WTC11 (cell line): ENCODE data around the gene CELSR1. TPM values are rescaled to one million over a fixed set of nuclear protein-coding genes. Genes with fewer than 3 reads are reported as not detected.

Experiments
- ATAC-seq: fragments of 200-7000 bp; cut with Tn5 transposase; 2 replicates; pipeline ENCODE4 v1.10.0; 2021; ENCODE audit warnings: mild to moderate bottlenecking, moderate library complexity
- CTCF ChIA-PET: fragments of 300-600 bp; sonication (Branson Sonifier 250); formaldehyde crosslinking; loops from one replicate; lab custom pipeline; 2021; ENCODE audit warnings: antibody characterized with exemption; lab: Charles Lee
- POLR2A ChIA-PET: fragments of 350-600 bp; sonication (Branson Sonifier 250); formaldehyde crosslinking; loops from one replicate; lab custom pipeline; 2021; ENCODE audit warnings: antibody characterized with exemption; lab: Charles Lee
- DNase-seq: peaks from one replicate; pipeline ENCODE4 v3.0.0; 2021; ENCODE audit warnings: low spot score
- H3K27ac Mint-ChIP-seq: 2 replicates; pipeline ENCODE4 v1.8.0; 2021; ENCODE audit warnings: mixed read lengths
- H3K27me3 Mint-ChIP-seq: 2 replicates; pipeline ENCODE4 v1.8.0; 2021; ENCODE audit warnings: low read depth, mild to moderate bottlenecking, moderate library complexity, mixed read lengths
- H3K36me3 Mint-ChIP-seq: 2 replicates; pipeline ENCODE4 v1.8.0; 2021; ENCODE audit warnings: mixed read lengths
- H3K4me1 Mint-ChIP-seq: 2 replicates; pipeline ENCODE4 v1.8.0; 2022; ENCODE audit warnings: mixed read lengths
- H3K4me3 Mint-ChIP-seq: 2 replicates; pipeline ENCODE4 v1.8.0; 2021; ENCODE audit warnings: mild to moderate bottlenecking, moderate library complexity, mixed read lengths
- H3K9me3 Mint-ChIP-seq: 2 replicates; pipeline ENCODE4 v1.8.0; 2021; ENCODE audit warnings: mixed read lengths
- ATF6 ChIP-seq: sonication (generic); formaldehyde crosslinking; IDR thresholded peaks from 2 replicates; pipeline ENCODE4 v1.8.1; 2023; ENCODE audit warnings: mild to moderate bottlenecking, missing genetic modification reagents
- ELF4 ChIP-seq: sonication (generic); formaldehyde crosslinking; IDR thresholded peaks from 2 replicates; pipeline ENCODE4 v1.8.1; 2022; ENCODE audit warnings: low read depth, mild to moderate bottlenecking, moderate library complexity, missing genetic modification reagents
- ERG ChIP-seq: fragments of 250-450 bp; sonication (Bioruptor Pico); IDR thresholded peaks from 2 replicates; pipeline ENCODE4 v1.8.0; 2021; ENCODE audit warnings: mild to moderate bottlenecking
- FOXJ3 ChIP-seq: sonication (generic); formaldehyde crosslinking; IDR thresholded peaks from 2 replicates; pipeline ENCODE4 v1.9.0; 2021; ENCODE audit warnings: missing genetic modification reagents, mild to moderate bottlenecking, borderline replicate concordance
- FOXP1 ChIP-seq: sonication (generic); formaldehyde crosslinking; IDR thresholded peaks from 2 replicates; pipeline ENCODE4 v1.8.0; 2022; ENCODE audit warnings: missing genetic modification reagents, mild to moderate bottlenecking, moderate library complexity, borderline replicate concordance
- NFE2L1 ChIP-seq: sonication (generic); formaldehyde crosslinking; IDR thresholded peaks from 2 replicates; pipeline ENCODE4 v1.8.1; 2023; ENCODE audit warnings: missing genetic modification reagents
- RELA ChIP-seq: sonication (generic); formaldehyde crosslinking; IDR thresholded peaks from 2 replicates; pipeline ENCODE4 v1.8.1; 2022; ENCODE audit warnings: missing genetic modification reagents, mild to moderate bottlenecking, borderline replicate concordance
- TCF7 ChIP-seq: sonication (generic); formaldehyde crosslinking; IDR thresholded peaks from 2 replicates; pipeline ENCODE4 v1.8.0; 2022; ENCODE audit warnings: mild to moderate bottlenecking, low read depth, missing genetic modification reagents, moderate library complexity
- TEAD4 ChIP-seq: sonication (generic); formaldehyde crosslinking; IDR thresholded peaks from 2 replicates; pipeline ENCODE4 v1.8.0; 2022; ENCODE audit warnings: mild to moderate bottlenecking, missing genetic modification reagents
- ZNF423 ChIP-seq: fragments of 250-450 bp; sonication (Bioruptor Pico); IDR thresholded peaks from 2 replicates; pipeline ENCODE4 v2.1.2; 2022; ENCODE audit warnings: mild to moderate bottlenecking, moderate library complexity
- ZNF671 ChIP-seq: fragments of 250-450 bp; sonication (Bioruptor Pico); IDR thresholded peaks from 2 replicates; pipeline ENCODE4 v1.8.0; 2021; ENCODE audit warnings: mild to moderate bottlenecking
- ZSCAN18 ChIP-seq: fragments of 250-450 bp; sonication (Bioruptor Pico); IDR thresholded peaks from 2 replicates; pipeline ENCODE4 v2.1.2; 2022; ENCODE audit warnings: mild to moderate bottlenecking, moderate library complexity
- total RNA-seq: library from RNA; stranded (reverse); gene quantifications from 3 replicates; pipeline ENCODE4 v1.2.3, GENCODE V29; 2021
- TF ChIP-seq, protein P1 (sequence below): sonication (generic); formaldehyde crosslinking; IDR thresholded peaks from 2 replicates; pipeline ENCODE4 v1.8.1; 2023; ENCODE audit warnings: mild to moderate bottlenecking, missing genetic modification reagents, borderline replicate concordance
- TF ChIP-seq, protein P2 (sequence below): sonication (generic); formaldehyde crosslinking; IDR thresholded peaks from 2 replicates; pipeline ENCODE4 v1.8.0; 2022; ENCODE audit warnings: mild to moderate bottlenecking, missing genetic modification reagents
- TF ChIP-seq, protein P3 (sequence below): fragments of 250-450 bp; sonication (Bioruptor Pico); conservative IDR thresholded peaks from 2 replicates; pipeline ENCODE4 v1.9.0; 2021; ENCODE audit warnings: mild to moderate bottlenecking

CELSR1 gene
- total RNA-seq, 1 experiment from 2014 or later = 16.8 TPM

- no peak for ATAC-seq
- H3K4me3 Mint-ChIP-seq = no peak overlapping the region
- ChIA-PET POLR2A (no interaction called here), CTCF (interaction anchor here (1.0 to 4.4 kb wide), 7 partner anchors 14 to 363 kb away, joined by 3 to 156 read pairs (median 9); partner anchors contain the start of gene CELSR1)
- no peak for DNase-seq
- H3K9me3 Mint-ChIP-seq = no peaks in the 10 kb centered on the region
- TF ChIP-seq FOXJ3 (CRISPR knock-in tag) (no peak), ZSCAN18 (CRISPR knock-in tag) (no peak), ATF6 (CRISPR knock-in tag) (no peak), ZNF671 (CRISPR knock-in tag) (no peak), ELF4 (CRISPR knock-in tag) (no peak), ZNF423 (CRISPR knock-in tag) (no peak), NFE2L1 (CRISPR knock-in tag) (no peak), ERG (CRISPR knock-in tag) (no peak), TEAD4 (CRISPR knock-in tag) (no peak), RELA (CRISPR knock-in tag) (no peak), FOXP1 (no peak), TCF7 (CRISPR knock-in tag) (no peak)
- TF ChIP-seq, protein P1, sequence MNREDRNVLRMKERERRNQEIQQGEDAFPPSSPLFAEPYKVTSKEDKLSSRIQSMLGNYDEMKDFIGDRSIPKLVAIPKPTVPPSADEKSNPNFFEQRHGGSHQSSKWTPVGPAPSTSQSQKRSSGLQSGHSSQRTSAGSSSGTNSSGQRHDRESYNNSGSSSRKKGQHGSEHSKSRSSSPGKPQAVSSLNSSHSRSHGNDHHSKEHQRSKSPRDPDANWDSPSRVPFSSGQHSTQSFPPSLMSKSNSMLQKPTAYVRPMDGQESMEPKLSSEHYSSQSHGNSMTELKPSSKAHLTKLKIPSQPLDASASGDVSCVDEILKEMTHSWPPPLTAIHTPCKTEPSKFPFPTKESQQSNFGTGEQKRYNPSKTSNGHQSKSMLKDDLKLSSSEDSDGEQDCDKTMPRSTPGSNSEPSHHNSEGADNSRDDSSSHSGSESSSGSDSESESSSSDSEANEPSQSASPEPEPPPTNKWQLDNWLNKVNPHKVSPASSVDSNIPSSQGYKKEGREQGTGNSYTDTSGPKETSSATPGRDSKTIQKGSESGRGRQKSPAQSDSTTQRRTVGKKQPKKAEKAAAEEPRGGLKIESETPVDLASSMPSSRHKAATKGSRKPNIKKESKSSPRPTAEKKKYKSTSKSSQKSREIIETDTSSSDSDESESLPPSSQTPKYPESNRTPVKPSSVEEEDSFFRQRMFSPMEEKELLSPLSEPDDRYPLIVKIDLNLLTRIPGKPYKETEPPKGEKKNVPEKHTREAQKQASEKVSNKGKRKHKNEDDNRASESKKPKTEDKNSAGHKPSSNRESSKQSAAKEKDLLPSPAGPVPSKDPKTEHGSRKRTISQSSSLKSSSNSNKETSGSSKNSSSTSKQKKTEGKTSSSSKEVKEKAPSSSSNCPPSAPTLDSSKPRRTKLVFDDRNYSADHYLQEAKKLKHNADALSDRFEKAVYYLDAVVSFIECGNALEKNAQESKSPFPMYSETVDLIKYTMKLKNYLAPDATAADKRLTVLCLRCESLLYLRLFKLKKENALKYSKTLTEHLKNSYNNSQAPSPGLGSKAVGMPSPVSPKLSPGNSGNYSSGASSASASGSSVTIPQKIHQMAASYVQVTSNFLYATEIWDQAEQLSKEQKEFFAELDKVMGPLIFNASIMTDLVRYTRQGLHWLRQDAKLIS (CRISPR knock-in tag) = no peak
- no peak overlapping the region for H3K27ac Mint-ChIP-seq
- H3K4me1 Mint-ChIP-seq = peaks cover 6% of the 10 kb centered on the region; the same call in 1 of the 2 replicates
- H3K27me3 Mint-ChIP-seq = no peaks in the 10 kb centered on the region
- H3K36me3 Mint-ChIP-seq = no peaks in the 10 kb centered on the region
Observed at GRCh38 chr22:46368871-46369715, 168.3 kb downstream of the CELSR1 start.

- POLR2A ChIA-PET = interaction anchor here (0.6 to 1.4 kb wide), 2 partner anchors 13 to 785 kb away, joined by 3 to 4 read pairs; no protein-coding TSS in a partner anchor
- Mint-ChIP-seq H3K27me3 (no peaks in the 10 kb centered on the region), H3K4me1 (peaks cover 6% of the 10 kb centered on the region; the same call in 1 of the 2 replicates), H3K9me3 (no peaks in the 10 kb centered on the region), H3K27ac (no peak overlapping the region), H3K4me3 (no peak overlapping the region), H3K36me3 (no peaks in the 10 kb centered on the region)
- no peak for DNase-seq
- CTCF ChIA-PET = interaction anchor here (0.8 to 4.4 kb wide), 56 partner anchors 10 to 434 kb away, joined by 3 to 156 read pairs (median 8); partner anchors contain the start of genes CELSR1, GTSE1, TBC1D22A and TRMU
- ATAC-seq = no peak
- TF ChIP-seq, protein P2, sequence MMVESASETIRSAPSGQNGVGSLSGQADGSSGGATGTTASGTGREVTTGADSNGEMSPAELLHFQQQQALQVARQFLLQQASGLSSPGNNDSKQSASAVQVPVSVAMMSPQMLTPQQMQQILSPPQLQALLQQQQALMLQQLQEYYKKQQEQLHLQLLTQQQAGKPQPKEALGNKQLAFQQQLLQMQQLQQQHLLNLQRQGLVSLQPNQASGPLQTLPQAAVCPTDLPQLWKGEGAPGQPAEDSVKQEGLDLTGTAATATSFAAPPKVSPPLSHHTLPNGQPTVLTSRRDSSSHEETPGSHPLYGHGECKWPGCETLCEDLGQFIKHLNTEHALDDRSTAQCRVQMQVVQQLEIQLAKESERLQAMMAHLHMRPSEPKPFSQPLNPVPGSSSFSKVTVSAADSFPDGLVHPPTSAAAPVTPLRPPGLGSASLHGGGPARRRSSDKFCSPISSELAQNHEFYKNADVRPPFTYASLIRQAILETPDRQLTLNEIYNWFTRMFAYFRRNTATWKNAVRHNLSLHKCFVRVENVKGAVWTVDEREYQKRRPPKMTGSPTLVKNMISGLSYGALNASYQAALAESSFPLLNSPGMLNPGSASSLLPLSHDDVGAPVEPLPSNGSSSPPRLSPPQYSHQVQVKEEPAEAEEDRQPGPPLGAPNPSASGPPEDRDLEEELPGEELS (CRISPR knock-in tag) = 0 out of 2 replicates have a peak, but pooled peaks have one; percentile 38
- TF ChIP-seq, protein P3, sequence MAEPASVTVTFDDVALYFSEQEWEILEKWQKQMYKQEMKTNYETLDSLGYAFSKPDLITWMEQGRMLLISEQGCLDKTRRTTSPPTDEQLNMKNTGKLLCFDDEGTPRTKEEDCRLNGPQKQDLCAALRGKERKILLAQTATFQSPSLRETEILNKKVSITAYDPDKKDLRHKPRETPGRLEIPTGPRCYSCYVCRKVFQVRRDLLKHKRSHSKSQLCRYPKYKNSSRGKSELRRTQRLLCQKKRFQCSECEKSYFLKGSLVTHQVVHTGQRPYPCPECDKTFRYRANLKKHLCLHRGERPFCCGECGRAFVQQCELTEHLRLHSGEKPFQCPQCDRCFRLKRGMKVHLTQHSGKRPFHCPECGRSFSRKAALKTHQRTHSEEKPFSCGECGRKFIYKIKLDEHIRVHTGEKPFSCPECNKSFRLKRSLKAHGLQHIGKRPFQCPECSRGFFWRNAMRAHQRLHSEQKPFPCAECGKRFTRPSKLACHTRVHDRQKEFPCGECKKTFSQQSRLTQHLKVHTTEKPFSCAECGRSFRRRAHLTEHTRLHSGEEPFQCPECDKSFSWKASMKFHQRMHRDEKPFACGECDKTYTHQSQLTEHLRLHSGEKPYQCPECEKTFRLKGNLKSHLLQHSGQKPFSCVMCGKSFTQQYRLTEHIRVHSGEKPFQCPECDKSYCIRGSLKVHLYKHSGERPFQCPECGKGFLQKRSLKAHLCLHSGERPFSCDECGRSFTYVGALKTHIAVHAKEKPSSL = no peak
Observed at GRCh38 chr22:46368422-46368821, 169.0 kb downstream of the CELSR1 start.
